ENCODE measurements around the gene DPCD. TPM values are rescaled to one million over a fixed set of nuclear protein-coding genes. Genes with fewer than 3 reads are reported as not detected.

The DPCD gene
- total RNA-seq, 1 experiment from 2014 or later, result 20.3 TPM

DNA sequence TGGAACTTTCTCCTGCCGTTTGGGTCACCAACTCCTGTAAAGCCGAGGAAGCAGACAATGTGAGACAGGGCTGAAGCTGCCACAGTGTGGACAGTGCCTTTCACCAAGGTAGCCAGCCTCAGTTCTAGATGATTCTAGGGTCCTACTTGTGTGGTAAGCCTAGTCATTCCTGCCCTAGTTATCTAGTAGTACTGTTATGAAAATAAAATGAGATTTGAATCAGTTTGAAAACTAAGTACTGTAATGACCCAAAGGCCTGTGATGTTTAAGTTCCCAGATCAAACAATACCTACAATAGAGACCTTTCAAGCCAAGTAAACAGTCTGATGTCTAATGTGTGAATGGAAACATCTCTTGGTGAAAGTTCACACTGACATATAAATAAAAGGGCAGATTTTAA, 37.2 kb upstream of the DPCD start:
- TF ChIP-seq, protein P1, sequence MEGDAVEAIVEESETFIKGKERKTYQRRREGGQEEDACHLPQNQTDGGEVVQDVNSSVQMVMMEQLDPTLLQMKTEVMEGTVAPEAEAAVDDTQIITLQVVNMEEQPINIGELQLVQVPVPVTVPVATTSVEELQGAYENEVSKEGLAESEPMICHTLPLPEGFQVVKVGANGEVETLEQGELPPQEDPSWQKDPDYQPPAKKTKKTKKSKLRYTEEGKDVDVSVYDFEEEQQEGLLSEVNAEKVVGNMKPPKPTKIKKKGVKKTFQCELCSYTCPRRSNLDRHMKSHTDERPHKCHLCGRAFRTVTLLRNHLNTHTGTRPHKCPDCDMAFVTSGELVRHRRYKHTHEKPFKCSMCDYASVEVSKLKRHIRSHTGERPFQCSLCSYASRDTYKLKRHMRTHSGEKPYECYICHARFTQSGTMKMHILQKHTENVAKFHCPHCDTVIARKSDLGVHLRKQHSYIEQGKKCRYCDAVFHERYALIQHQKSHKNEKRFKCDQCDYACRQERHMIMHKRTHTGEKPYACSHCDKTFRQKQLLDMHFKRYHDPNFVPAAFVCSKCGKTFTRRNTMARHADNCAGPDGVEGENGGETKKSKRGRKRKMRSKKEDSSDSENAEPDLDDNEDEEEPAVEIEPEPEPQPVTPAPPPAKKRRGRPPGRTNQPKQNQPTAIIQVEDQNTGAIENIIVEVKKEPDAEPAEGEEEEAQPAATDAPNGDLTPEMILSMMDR (conservative IDR thresholded peaks at IDR 0.05), result no peak
- TF ChIP-seq EZH2 (IDR thresholded peaks at IDR 0.05; ENCODE audit: low read depth), result no peak

DNA sequence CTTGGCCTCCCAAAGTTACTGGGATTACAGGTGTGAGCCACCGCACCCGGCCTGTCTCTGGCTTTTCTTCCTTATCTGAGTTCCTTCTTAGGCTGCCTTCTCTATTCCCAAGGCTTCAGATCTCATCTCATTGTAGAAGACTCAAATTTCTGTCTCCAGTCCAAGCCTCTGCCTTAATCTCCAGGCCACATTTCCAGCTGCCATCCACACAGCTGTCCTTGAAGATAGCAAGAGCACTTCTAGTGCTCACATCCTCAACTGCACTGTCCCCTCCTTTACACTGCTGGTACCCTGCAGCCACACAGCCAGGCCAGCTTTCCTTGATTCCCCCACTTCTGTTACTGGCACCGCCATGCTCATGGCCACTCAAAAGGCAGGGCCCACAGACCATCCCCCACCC, 35.7 kb upstream of the DPCD start:
- Histone ChIP-seq H3K36me3 (ENCODE audit: low read depth) (no peaks in the 10 kb centered on the region), H2AFZ (no peak overlapping the region), H3K27me3 (ENCODE audit: insufficient read depth, low read depth) (no peaks in the 10 kb centered on the region), H3K4me1 (replicated peaks; ENCODE audit: insufficient read depth) (no peaks in the 10 kb centered on the region), H3K9me2 (ENCODE audit: insufficient read depth) (no peaks in the 10 kb centered on the region), H3K27ac (no peak overlapping the region), H4K20me1 (ENCODE audit: insufficient read depth) (no peaks in the 10 kb centered on the region), H3K79me2 (ENCODE audit: low read depth) (no peaks in the 10 kb centered on the region), H3F3A (ENCODE audit: insufficient read depth, low read depth) (no peaks in the 10 kb centered on the region), H3K4me3 (no peak overlapping the region), H3K4me2 (no peak overlapping the region), H3K9me3 (ENCODE audit: insufficient read depth, low read depth) (no peaks in the 10 kb centered on the region)
- no TSS peak for BruUV-seq (replicated peaks)
- TF ChIP-seq, protein P1 (conservative IDR thresholded peaks at IDR 0.05), result no peak
- TF ChIP-seq EZH2 (IDR thresholded peaks at IDR 0.05; ENCODE audit: low read depth), result no peak
- CTCF ChIA-PET, result interaction anchor here (0.7 kb wide), 1 partner anchor 229 kb away, joined by 4 read pairs; no protein-coding TSS in a partner anchor
- POLR2A ChIA-PET (ENCODE audit: unreplicated experiment), result interaction anchor here (0.6 kb wide), 1 partner anchor 492 kb away, joined by 3 read pairs; no protein-coding TSS in a partner anchor
- intact Hi-C loops (cut with micrococcal nuclease; ENCODE audit: unreplicated experiment), result no loop called here
- no peak for DNase-seq

More for the DNA sequence above, 37.2 kb upstream of the DPCD start:
- BruUV-seq (replicated peaks), result no TSS peak
- CTCF ChIA-PET, result no interaction called here
- Histone ChIP-seq H3K4me3 (no peak overlapping the region), H3K27me3 (ENCODE audit: insufficient read depth, low read depth) (no peaks in the 10 kb centered on the region), H3K79me2 (ENCODE audit: low read depth) (no peaks in the 10 kb centered on the region), H4K20me1 (ENCODE audit: insufficient read depth) (no peaks in the 10 kb centered on the region), H3K4me2 (no peak overlapping the region), H3K27ac (no peak overlapping the region), H3F3A (ENCODE audit: insufficient read depth, low read depth) (no peaks in the 10 kb centered on the region), H3K9me2 (ENCODE audit: insufficient read depth) (no peaks in the 10 kb centered on the region), H2AFZ (no peak overlapping the region), H3K4me1 (replicated peaks; ENCODE audit: insufficient read depth) (no peaks in the 10 kb centered on the region), H3K36me3 (ENCODE audit: low read depth) (no peaks in the 10 kb centered on the region), H3K9me3 (ENCODE audit: insufficient read depth, low read depth) (no peaks in the 10 kb centered on the region)
- DNase-seq, result no peak
- POLR2A ChIA-PET (ENCODE audit: unreplicated experiment), result no interaction called here
- intact Hi-C loops (cut with micrococcal nuclease; ENCODE audit: unreplicated experiment), result no loop called here

DNA sequence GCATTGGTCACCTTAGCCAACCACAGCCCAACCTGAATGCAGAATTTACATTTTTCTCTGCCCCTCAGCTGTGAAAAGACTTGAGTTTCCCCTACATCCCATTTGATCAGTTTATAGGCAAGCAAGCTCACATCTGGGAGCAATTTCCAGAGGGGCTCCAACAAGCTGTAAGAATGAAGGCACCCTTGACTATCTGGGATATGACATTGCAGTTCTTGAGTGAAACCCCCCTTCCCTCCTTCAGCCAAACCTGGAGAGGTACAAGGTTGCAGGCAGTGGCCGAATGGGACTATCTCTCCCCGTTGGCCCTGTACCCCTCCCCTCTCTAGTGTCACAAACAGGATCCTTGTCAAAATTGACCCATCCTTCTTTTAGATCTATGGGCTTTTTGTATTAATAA, 30.6 kb upstream of the DPCD start:
- POLR2A ChIA-PET (ENCODE audit: unreplicated experiment), result no interaction called here
- H3K9me3 ChIP-seq (ENCODE audit: insufficient read depth, low read depth), result no peaks in the 10 kb centered on the region
- no peak overlapping the region for H3K27ac ChIP-seq
- H3F3A ChIP-seq (ENCODE audit: insufficient read depth, low read depth), result no peaks in the 10 kb centered on the region
- H3K4me3 ChIP-seq, result no peak overlapping the region
- no TSS peak for BruUV-seq (replicated peaks)
- CTCF ChIA-PET, result interaction anchor here (0.5 kb wide), 1 partner anchor 466 kb away, joined by 4 read pairs; no protein-coding TSS in a partner anchor
- no peaks in the 10 kb centered on the region for H3K79me2 ChIP-seq (ENCODE audit: low read depth)
- no peak for TF ChIP-seq EZH2 (IDR thresholded peaks at IDR 0.05; ENCODE audit: low read depth)
- TF ChIP-seq, protein P1 (conservative IDR thresholded peaks at IDR 0.05), result no peak
- no peak for DNase-seq
- no peak overlapping the region for H2AFZ ChIP-seq
- H3K4me2 ChIP-seq, result no peak overlapping the region
- H4K20me1 ChIP-seq (ENCODE audit: insufficient read depth), result no peaks in the 10 kb centered on the region
- H3K9me2 ChIP-seq (ENCODE audit: insufficient read depth), result no peaks in the 10 kb centered on the region
- intact Hi-C loops (cut with micrococcal nuclease; ENCODE audit: unreplicated experiment), result no loop called here
- H3K36me3 ChIP-seq (ENCODE audit: low read depth), result no peaks in the 10 kb centered on the region
- H3K27me3 ChIP-seq (ENCODE audit: insufficient read depth, low read depth), result no peaks in the 10 kb centered on the region
- no peaks in the 10 kb centered on the region for H3K4me1 ChIP-seq (replicated peaks; ENCODE audit: insufficient read depth)

All from PC-9 (cell line).